Naive thymus-derived CD4-positive, alpha-beta T cell (primary cell): ENCODE measurements around the gene CPNE6. TPM values are rescaled to one million over a fixed set of nuclear protein-coding genes. Genes with fewer than 3 reads are reported as not detected.
A peak's percentile ranks its signal among the peaks of the same experiment; 100 is the strongest.

Experiments used
- ATAC-seq: fragments of 150-1000 bp; cut with Tn5 transposase; 2 replicates; pipeline ENCODE4 v1.10.0; 2021; ENCODE audit warnings: mild to moderate bottlenecking, moderate library complexity
- CTCF ChIA-PET: fragments of 350-600 bp; sonication (Branson Sonifier 250); formaldehyde crosslinking; loops from one replicate; lab custom pipeline; 2021; ENCODE audit warnings: antibody characterized with exemption; lab: Charles Lee
- POLR2A ChIA-PET: fragments of 350-600 bp; sonication (Branson Sonifier 250); formaldehyde crosslinking; loops from one replicate; lab custom pipeline; 2021; ENCODE audit warnings: antibody characterized with exemption, inconsistent platforms; lab: Charles Lee
- DNase-seq, 9 donors: peaks; one replicate each; pipeline versions ENCODE4 v3.0.0 to v3.0.0-alpha.2; 2020 to 2022; ENCODE audit warnings: mixed read lengths in 1 of 9
- H3K27ac ChIP-seq: one replicate; pipeline ENCODE4 v1.7.0; 2013; ENCODE audit warnings: mild to moderate bottlenecking, low read depth, low read length, moderate library complexity
- H3K27me3 ChIP-seq, 2 donors: one replicate each; pipeline ENCODE4 v1.7.0; 2013; ENCODE audit warnings: low read length in 2 of 2, mild to moderate bottlenecking in 2 of 2, moderate library complexity in 2 of 2; ENCODE audit not compliant: control insufficient read depth in 2 of 2, insufficient read depth in 2 of 2
- H3K36me3 ChIP-seq, 3 experiments: 1 replicate in 2 of 3; 2 replicates in 1 of 3; pipeline ENCODE4 v1.7.0; 2013; ENCODE audit warnings: low read length in 3 of 3, mild to moderate bottlenecking in 3 of 3, moderate library complexity in 1 of 3; ENCODE audit not compliant: insufficient read depth in 3 of 3, control insufficient read depth in 2 of 3
- H3K4me1 ChIP-seq, 2 donors: one replicate each; pipeline ENCODE4 v1.7.0; 2013; ENCODE audit warnings: low read length in 2 of 2, mild to moderate bottlenecking in 2 of 2, moderate library complexity in 1 of 2; ENCODE audit not compliant: control insufficient read depth in 2 of 2, insufficient read depth in 2 of 2
- H3K4me3 ChIP-seq: 2 replicates; pipeline ENCODE4 v1.7.0; 2013; ENCODE audit warnings: mild to moderate bottlenecking, low read length
- H3K9me3 ChIP-seq, 3 experiments: 1 replicate in 2 of 3; 2 replicates in 1 of 3; pipeline ENCODE4 v1.7.0; 2013; ENCODE audit warnings: low read length in 3 of 3; ENCODE audit not compliant: control insufficient read depth in 2 of 3
- H3K27ac Mint-ChIP-seq, 9 donors: one replicate each; pipeline ENCODE4 v1.8.0; 2020 to 2022; ENCODE audit warnings: mixed read lengths in 9 of 9, mild to moderate bottlenecking in 8 of 9, moderate library complexity in 5 of 9, inconsistent platforms in 2 of 9
- H3K27me3 Mint-ChIP-seq, 5 donors: one replicate each; pipeline ENCODE4 v1.8.0; 2021 to 2022; ENCODE audit warnings: mixed read lengths in 5 of 5, mild to moderate bottlenecking in 1 of 5
- H3K36me3 Mint-ChIP-seq, 5 donors: one replicate each; pipeline ENCODE4 v1.8.0; 2020 to 2022; ENCODE audit warnings: mixed read lengths in 5 of 5, mild to moderate bottlenecking in 3 of 5, inconsistent platforms in 1 of 5
- H3K4me1 Mint-ChIP-seq, 7 donors: one replicate each; pipeline ENCODE4 v1.8.0; 2020 to 2022; ENCODE audit warnings: mixed read lengths in 7 of 7, mild to moderate bottlenecking in 3 of 7, inconsistent platforms in 1 of 7
- H3K4me3 Mint-ChIP-seq, 10 donors: one replicate each; pipeline ENCODE4 v1.8.0; 2020 to 2022; ENCODE audit warnings: mild to moderate bottlenecking in 10 of 10, mixed read lengths in 10 of 10, moderate library complexity in 6 of 10, inconsistent platforms in 2 of 10
- H3K9me3 Mint-ChIP-seq, 11 donors: one replicate each; pipeline ENCODE4 v1.8.0; 2020 to 2022; ENCODE audit warnings: mixed read lengths in 11 of 11, mild to moderate bottlenecking in 4 of 11, inconsistent platforms in 1 of 11, moderate library complexity in 1 of 11
- intact Hi-C, 2 donors: fragments of 100-400 bp; cut with micrococcal nuclease; formaldehyde crosslinking; loops; one replicate each; pipeline ENCODE4 v1.15.1; 2023
- polyA plus RNA-seq, 2 donors: library from polyadenylated mRNA; unstranded; fragments of 300-500 nt; fragmentation: Illumina TruSeq; gene quantifications; one replicate each; pipeline ENCODE4 v1.2.3, GENCODE V29; 2021
- total RNA-seq, 6 experiments: library from RNA in 5 of 6; stranded (reverse) in 5 of 6; gene quantifications; 1 replicate in 5 of 6; 2 replicates in 1 of 6; pipeline ENCODE4 v1.2.3 and lab custom pipeline; 2021 to 2026

CPNE6 gene
- total and polyA plus RNA-seq, 7 experiments from 2014 or later: 0.12 TPM; not detected in 6

GRCh38 chr14:24119691-24120090, 48.3 kb downstream of the CPNE6 start:
- ATAC-seq (no peak), DNase-seq (no peak)
- Mint-ChIP-seq H3K4me1 (peaks cover 18 to 44% (median 37%) of the 10 kb centered on the region in 7 donors), H3K4me3 (no peak overlapping the region), H3K27me3 (peaks cover 0 to 3% (median 0%) of the 10 kb centered on the region in 5 donors), H3K9me3 (peaks cover 0 to 4% (median 0%) of the 10 kb centered on the region in 11 donors), H3K36me3 (peaks cover 9 to 57% (median 37%) of the 10 kb centered on the region in 5 donors), H3K27ac (peak overlapping the region in 2 of 9 donors; percentile 21 to 25)
- ChIA-PET CTCF (interaction anchor here (0.8 to 1.3 kb wide), 2 partner anchors 13 to 31 kb away, joined by 3 read pairs; no protein-coding TSS in a partner anchor), POLR2A (interaction anchor here (0.6 to 15.5 kb wide), 2 partner anchors 16 to 83 kb away, joined by 3 to 298 read pairs; partner anchors contain the start of genes EMC9, FITM1 and PSME1)
- intact Hi-C loops: loop anchor here (10.0 kb wide), 4 partner anchors 555 to 1025 kb away; partner anchors contain the start of genes ACIN1 (in 2 of the 2), C14orf119 (in 2 of the 2), BCL2L2 (in 1 of the 2) and PPP1R3E (in 1 of the 2)
- no peaks in the 10 kb centered on the region for H3K27me3 ChIP-seq
- H3K27ac ChIP-seq: peak overlapping the region; percentile 19
- H3K36me3 ChIP-seq: peaks cover 21 to 76% (median 42%) of the 10 kb centered on the region in 3 experiments
- H3K4me3 ChIP-seq: no peak overlapping the region
- no peaks in the 10 kb centered on the region for H3K9me3 ChIP-seq
- peaks cover 14 to 18% of the 10 kb centered on the region in 2 donors for H3K4me1 ChIP-seq

DNA sequence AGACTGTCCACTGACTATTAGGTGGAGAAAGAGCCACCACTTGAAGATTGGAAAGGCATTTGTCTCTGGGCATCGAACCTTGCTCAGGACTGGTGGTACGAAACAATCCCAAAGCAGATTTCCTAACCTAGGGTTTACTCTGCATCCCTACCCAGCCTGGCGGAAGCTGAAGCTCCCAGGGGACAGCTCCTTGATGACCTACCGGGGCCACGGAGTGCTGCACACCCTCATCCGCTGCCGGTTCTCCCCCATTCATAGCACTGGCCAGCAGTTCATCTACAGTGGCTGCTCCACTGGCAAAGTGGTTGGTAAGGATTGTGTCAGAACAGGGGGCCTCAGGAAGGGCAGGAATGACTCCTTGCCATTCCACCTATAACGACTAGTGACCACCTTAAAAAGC, 49.8 kb downstream of the CPNE6 start:
- H3K9me3 ChIP-seq: no peaks in the 10 kb centered on the region
- H3K27ac ChIP-seq: no peak overlapping the region
- no peaks in the 10 kb centered on the region for H3K27me3 Mint-ChIP-seq
- peaks cover 0 to 3% (median 0%) of the 10 kb centered on the region in 11 donors for H3K9me3 Mint-ChIP-seq
- intact Hi-C loops: no loop called here
- H3K27me3 ChIP-seq: no peaks in the 10 kb centered on the region
- ATAC-seq (no peak), DNase-seq (no peak)
- H3K36me3 Mint-ChIP-seq: peaks cover 9 to 49% (median 33%) of the 10 kb centered on the region in 5 donors
- CTCF ChIA-PET: no interaction called here
- H3K27ac Mint-ChIP-seq: peak overlapping the region in 3 of 9 donors; percentile 41 to 70 (median 61)
- no peak overlapping the region for H3K4me3 ChIP-seq
- H3K36me3 ChIP-seq: peaks cover 21 to 76% (median 42%) of the 10 kb centered on the region in 3 experiments
- peaks cover 9 to 31% (median 24%) of the 10 kb centered on the region in 7 donors for H3K4me1 Mint-ChIP-seq
- POLR2A ChIA-PET: interaction anchor here (1.0 to 15.5 kb wide), 2 partner anchors 12 to 15 kb away, joined by 3 to 298 read pairs; partner anchors contain the start of genes EMC9, FITM1 and PSME1
- peaks cover 7 to 11% of the 10 kb centered on the region in 2 donors for H3K4me1 ChIP-seq
- H3K4me3 Mint-ChIP-seq: no peak overlapping the region

DNA sequence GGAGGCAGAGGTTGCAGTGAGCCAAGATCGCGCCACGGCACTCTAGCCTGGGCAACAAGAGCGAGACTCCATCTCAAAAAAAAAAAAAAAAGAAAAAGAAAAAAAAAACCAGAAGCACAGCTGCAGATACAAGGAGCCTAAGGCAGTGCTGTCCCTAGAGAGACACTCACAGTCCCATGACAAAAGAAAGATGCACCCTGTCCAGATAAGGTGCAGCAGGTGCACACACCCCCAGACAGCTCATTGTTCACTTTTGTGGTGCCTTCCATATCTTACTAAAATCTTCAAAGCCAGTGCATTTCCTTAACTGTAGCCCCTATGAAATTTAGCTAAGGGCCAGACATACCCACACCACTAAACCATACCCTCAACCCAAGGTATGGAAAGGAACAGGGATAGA, 51.1 kb downstream of the CPNE6 start:
- no peak for DNase-seq
- ATAC-seq: no peak
- no peaks in the 10 kb centered on the region for H3K4me1 ChIP-seq
- peaks cover 21 to 68% (median 34%) of the 10 kb centered on the region in 3 experiments for H3K36me3 ChIP-seq
- Mint-ChIP-seq H3K9me3 (peaks cover 0 to 3% (median 0%) of the 10 kb centered on the region in 11 donors), H3K36me3 (peaks cover 9 to 42% (median 30%) of the 10 kb centered on the region in 5 donors), H3K27ac (peak overlapping the region in 2 of 9 donors; percentile 51 to 56), H3K4me3 (no peak overlapping the region), H3K4me1 (peaks cover 2 to 19% (median 16%) of the 10 kb centered on the region in 7 donors), H3K27me3 (no peaks in the 10 kb centered on the region)
- no peak overlapping the region for H3K27ac ChIP-seq
- H3K27me3 ChIP-seq: no peaks in the 10 kb centered on the region
- no peaks in the 10 kb centered on the region for H3K9me3 ChIP-seq
- POLR2A ChIA-PET: interaction anchor here (15.5 kb wide), 1 partner anchor 14 kb away, joined by 298 read pairs; the partner anchor contains the start of genes EMC9, FITM1 and PSME1
- no peak overlapping the region for H3K4me3 ChIP-seq
- CTCF ChIA-PET: interaction anchor here (0.6 kb wide), 1 partner anchor 81 kb away, joined by 4 read pairs; no protein-coding TSS in a partner anchor
- intact Hi-C loops: no loop called here

GRCh38 chr14:24122898-24123297, 51.5 kb downstream of the CPNE6 start:
- ChIA-PET POLR2A (interaction anchor here (1.3 to 15.5 kb wide), 3 partner anchors 8 to 38 kb away, joined by 3 to 298 read pairs (median 13); partner anchors contain the start of genes DCAF11, EMC9, FITM1 and NRL), CTCF (no interaction called here)
- H3K27me3 Mint-ChIP-seq: no peaks in the 10 kb centered on the region
- no peak overlapping the region for H3K4me3 Mint-ChIP-seq
- Histone ChIP-seq H3K4me3 (no peak overlapping the region), H3K4me1 (no peaks in the 10 kb centered on the region), H3K36me3 (peaks cover 21 to 63% (median 30%) of the 10 kb centered on the region in 3 experiments), H3K27me3 (no peaks in the 10 kb centered on the region), H3K27ac (no peak overlapping the region), H3K9me3 (no peaks in the 10 kb centered on the region)
- H3K27ac Mint-ChIP-seq: peak overlapping the region in 4 of 9 donors; percentile 20 to 56 (median 46)
- no peak for DNase-seq
- ATAC-seq: no peak
- peaks cover 9 to 41% (median 30%) of the 10 kb centered on the region in 5 donors for H3K36me3 Mint-ChIP-seq
- H3K9me3 Mint-ChIP-seq: peaks cover 0 to 3% (median 0%) of the 10 kb centered on the region in 11 donors
- intact Hi-C loops: no loop called here
- H3K4me1 Mint-ChIP-seq: peaks cover 2 to 15% (median 11%) of the 10 kb centered on the region in 7 donors

GRCh38 chr14:24123424-24124417, 52.4 kb downstream of the CPNE6 start:
- peaks cover 21 to 55% (median 22%) of the 10 kb centered on the region in 3 experiments for H3K36me3 ChIP-seq
- Mint-ChIP-seq H3K4me3 (no peak overlapping the region), H3K9me3 (peaks cover 0 to 3% (median 0%) of the 10 kb centered on the region in 11 donors), H3K27me3 (no peaks in the 10 kb centered on the region), H3K4me1 (peaks cover 0 to 11% (median 5%) of the 10 kb centered on the region in 7 donors), H3K27ac (peak overlapping the region in 7 of 9 donors; percentile 27 to 52 (median 40)), H3K36me3 (peaks cover 5 to 32% (median 26%) of the 10 kb centered on the region in 5 donors)
- peak; percentile 38 for ATAC-seq
- no peaks in the 10 kb centered on the region for H3K4me1 ChIP-seq
- no peak overlapping the region for H3K4me3 ChIP-seq
- ChIA-PET CTCF (interaction anchor here (1.3 kb wide), 1 partner anchor 37 kb away, joined by 3 read pairs; the partner anchor contains the start of gene IRF9), POLR2A (interaction anchor here (0.9 to 15.5 kb wide), 6 partner anchors 9 to 188 kb away, joined by 3 to 298 read pairs (median 3); partner anchors contain the start of genes DCAF11, EMC9, FITM1 and LTB4R)
- intact Hi-C loops: no loop called here
- DNase-seq: no peak
- no peaks in the 10 kb centered on the region for H3K9me3 ChIP-seq
- H3K27ac ChIP-seq: no peak overlapping the region
- no peaks in the 10 kb centered on the region for H3K27me3 ChIP-seq
